ENCODE measurements around the gene GINS1. TPM values are rescaled to one million over a fixed set of nuclear protein-coding genes. Genes with fewer than 3 reads are reported as not detected.

Gene GINS1
- total and polyA plus RNA-seq, 8 donors: 1.0 to 9.4 (median 2.8) TPM; not detected in 1

DNA sequence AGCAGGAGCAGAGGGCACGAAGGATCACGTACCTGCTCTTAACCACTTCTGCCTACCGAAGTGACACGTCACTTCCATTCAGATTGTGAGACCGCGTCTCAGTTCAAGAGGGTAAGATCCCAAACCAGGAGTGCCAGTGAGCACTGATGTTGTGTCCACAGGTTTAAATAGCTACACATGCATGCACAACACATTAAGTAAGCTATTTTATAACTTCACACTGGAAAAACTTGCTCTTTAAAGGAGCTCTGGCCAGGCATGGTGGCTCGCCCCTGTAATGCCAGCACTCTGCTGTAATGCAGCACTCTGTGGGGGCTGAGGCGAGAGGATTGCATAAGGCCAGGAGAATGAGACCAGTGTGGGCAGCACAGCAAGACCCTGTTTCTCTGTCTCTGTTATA is 37.9 kb upstream of the GINS1 start:
- Histone ChIP-seq H3K27ac (no peak overlapping the region), H3K27me3 (no peaks in the 10 kb centered on the region), H3K36me3 (no peaks in the 10 kb centered on the region), H3K4me1 (peaks cover 3 to 14% (median 6%) of the 10 kb centered on the region in 4 donors), H3K9me3 (no peaks in the 10 kb centered on the region), H3K4me3 (no peak overlapping the region)
- no peak for DNase-seq
- TF ChIP-seq POLR2AphosphoS5 (IDR thresholded peaks at IDR 0.05) (no peak), POLR2A (IDR thresholded peaks at IDR 0.05) (no peak), EP300 (IDR thresholded peaks at IDR 0.05) (no peak)
- TF ChIP-seq, protein P1, sequence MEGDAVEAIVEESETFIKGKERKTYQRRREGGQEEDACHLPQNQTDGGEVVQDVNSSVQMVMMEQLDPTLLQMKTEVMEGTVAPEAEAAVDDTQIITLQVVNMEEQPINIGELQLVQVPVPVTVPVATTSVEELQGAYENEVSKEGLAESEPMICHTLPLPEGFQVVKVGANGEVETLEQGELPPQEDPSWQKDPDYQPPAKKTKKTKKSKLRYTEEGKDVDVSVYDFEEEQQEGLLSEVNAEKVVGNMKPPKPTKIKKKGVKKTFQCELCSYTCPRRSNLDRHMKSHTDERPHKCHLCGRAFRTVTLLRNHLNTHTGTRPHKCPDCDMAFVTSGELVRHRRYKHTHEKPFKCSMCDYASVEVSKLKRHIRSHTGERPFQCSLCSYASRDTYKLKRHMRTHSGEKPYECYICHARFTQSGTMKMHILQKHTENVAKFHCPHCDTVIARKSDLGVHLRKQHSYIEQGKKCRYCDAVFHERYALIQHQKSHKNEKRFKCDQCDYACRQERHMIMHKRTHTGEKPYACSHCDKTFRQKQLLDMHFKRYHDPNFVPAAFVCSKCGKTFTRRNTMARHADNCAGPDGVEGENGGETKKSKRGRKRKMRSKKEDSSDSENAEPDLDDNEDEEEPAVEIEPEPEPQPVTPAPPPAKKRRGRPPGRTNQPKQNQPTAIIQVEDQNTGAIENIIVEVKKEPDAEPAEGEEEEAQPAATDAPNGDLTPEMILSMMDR (IDR thresholded peaks at IDR 0.05): no peak
- intact Hi-C loops (cut with DNase I; ENCODE audit: low total_unique reads): no loop called here
- WGBS, 5 donors: 91 to 97% (median 95%) methylated on average over 8 of the region's 8 CpGs

DNA sequence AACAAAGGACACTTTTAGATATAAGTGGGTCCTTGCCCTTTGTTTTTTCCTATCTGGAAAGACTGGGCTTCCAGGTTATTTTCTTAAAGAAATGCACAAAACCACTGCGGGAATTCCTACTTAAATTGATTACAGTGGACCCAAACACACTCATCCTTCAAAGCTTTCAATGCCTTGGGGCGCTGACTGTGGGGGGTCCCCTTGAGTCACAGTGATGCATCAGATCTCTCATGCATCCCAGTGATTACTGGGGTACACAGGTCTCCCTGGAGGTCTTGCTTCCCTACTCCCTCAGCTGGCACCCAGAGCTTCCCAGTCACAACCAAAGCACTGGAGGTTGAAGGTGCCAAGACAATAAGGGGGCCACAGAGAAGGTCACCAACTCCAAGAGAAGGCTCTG is 37.5 kb upstream of the GINS1 start:
- Histone ChIP-seq H3K4me3 (no peak overlapping the region), H3K4me1 (peaks cover 0 to 10% (median 2%) of the 10 kb centered on the region in 4 donors), H3K27me3 (no peaks in the 10 kb centered on the region), H3K9me3 (no peaks in the 10 kb centered on the region), H3K36me3 (no peaks in the 10 kb centered on the region), H3K27ac (no peak overlapping the region)
- intact Hi-C loops (cut with DNase I; ENCODE audit: low total_unique reads): no loop called here
- TF ChIP-seq EP300 (IDR thresholded peaks at IDR 0.05) (no peak), POLR2AphosphoS5 (IDR thresholded peaks at IDR 0.05) (no peak), POLR2A (IDR thresholded peaks at IDR 0.05) (no peak)
- TF ChIP-seq, protein P1 (IDR thresholded peaks at IDR 0.05): no peak
- 86 to 94% (median 87%) methylated on average over 2 of the region's 2 CpGs for WGBS, 5 donors
- DNase-seq: no peak

DNA sequence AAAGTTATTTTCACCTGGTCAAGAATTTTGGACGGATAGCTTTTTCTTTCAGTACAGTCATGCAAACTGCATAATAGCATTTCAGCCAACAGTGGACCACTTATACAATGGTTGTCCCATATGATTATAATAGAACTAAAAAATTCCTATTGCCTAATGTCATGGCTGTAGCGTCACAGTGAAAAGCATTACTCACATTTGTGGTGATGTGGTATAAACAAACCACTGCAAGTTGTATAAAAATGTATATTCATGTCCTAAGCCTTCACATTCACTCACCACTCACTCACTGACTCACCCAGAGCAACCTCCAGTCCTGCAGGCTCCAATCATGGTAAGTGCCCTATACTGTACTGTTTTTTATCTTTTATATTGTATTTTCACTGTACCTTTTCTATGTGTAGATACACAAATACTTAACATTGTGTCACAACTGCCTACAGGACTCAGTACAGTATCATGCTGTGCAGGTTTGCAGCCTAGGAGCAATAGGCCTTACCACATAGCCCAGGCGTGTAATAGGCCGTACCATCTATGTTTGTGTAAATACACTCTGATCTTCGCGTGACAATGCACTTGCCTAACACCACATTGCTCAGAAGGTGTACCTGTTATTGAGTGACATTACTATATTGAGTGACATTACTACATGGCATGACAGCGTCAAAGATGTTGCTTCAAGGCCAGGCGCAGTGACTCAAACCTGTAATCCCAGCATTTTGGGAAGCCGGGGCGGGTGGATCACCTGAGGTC is 34.7 kb upstream of the GINS1 start:
- no peaks in the 10 kb centered on the region for H3K36me3 ChIP-seq
- peaks cover 0 to 12% (median 0%) of the 10 kb centered on the region in 4 donors for H3K4me1 ChIP-seq
- no peak overlapping the region for H3K4me3 ChIP-seq
- no peak for DNase-seq
- TF ChIP-seq EP300 (IDR thresholded peaks at IDR 0.05) (no peak), POLR2A (IDR thresholded peaks at IDR 0.05) (no peak), POLR2AphosphoS5 (IDR thresholded peaks at IDR 0.05) (no peak)
- TF ChIP-seq, protein P1 (IDR thresholded peaks at IDR 0.05): no peak
- no peak overlapping the region for H3K27ac ChIP-seq
- intact Hi-C loops (cut with DNase I; ENCODE audit: low total_unique reads): no loop called here
- H3K9me3 ChIP-seq: no peaks in the 10 kb centered on the region
- no peaks in the 10 kb centered on the region for H3K27me3 ChIP-seq
- 85 to 96% (median 94%) methylated on average over 10 of the region's 10 CpGs for WGBS, 5 donors

DNA sequence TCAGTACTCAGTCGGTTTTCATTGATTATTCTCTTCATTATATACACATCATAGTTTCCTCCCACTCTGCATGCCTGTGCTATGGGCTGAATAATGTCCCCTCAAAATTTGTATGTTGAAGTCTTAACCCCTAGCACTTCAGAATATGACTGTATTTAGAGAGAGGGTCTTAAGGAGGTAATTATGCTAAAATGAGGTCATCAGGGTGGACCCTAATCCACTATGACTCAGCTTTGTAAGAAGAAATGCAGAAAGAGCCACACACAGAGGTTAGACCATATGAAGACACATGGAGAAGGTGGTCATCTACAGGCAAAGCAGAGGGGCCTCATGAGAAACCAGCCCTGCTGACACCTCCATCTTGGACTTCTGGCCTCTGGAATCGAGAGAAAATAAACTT is 32.6 kb upstream of the GINS1 start:
- Histone ChIP-seq H3K36me3 (no peaks in the 10 kb centered on the region), H3K9me3 (no peaks in the 10 kb centered on the region), H3K4me1 (peaks cover 0 to 33% (median 4%) of the 10 kb centered on the region in 4 donors), H3K27me3 (no peaks in the 10 kb centered on the region), H3K4me3 (no peak overlapping the region), H3K27ac (no peak overlapping the region)
- whole genome bisulfite sequencing, 5 donors: 84 to 94% (median 91%) methylated on average over 2 of the region's 2 CpGs
- no peak for DNase-seq
- TF ChIP-seq POLR2AphosphoS5 (IDR thresholded peaks at IDR 0.05): no peak
- TF ChIP-seq EP300 (IDR thresholded peaks at IDR 0.05): no peak
- TF ChIP-seq, protein P1 (IDR thresholded peaks at IDR 0.05): no peak
- TF ChIP-seq POLR2A (IDR thresholded peaks at IDR 0.05): no peak
- intact Hi-C loops (cut with DNase I; ENCODE audit: low total_unique reads): no loop called here

All from stomach (tissue), 9 donors.